ENCODE measurements around the gene LUC7L3.

The LUC7L3 gene

GRCh38 chr17:50687200-50688066, 32.0 kb upstream of the LUC7L3 start:
- DNase-seq (ENCODE audit: insufficient read length, low spot score) (no peak), FAIRE-seq (no peak)
- no peak for TF ChIP-seq CTCF (IDR thresholded peaks at IDR 0.05; ENCODE audit: insufficient read depth, missing control alignments)

- FAIRE-seq (no peak), DNase-seq (ENCODE audit: insufficient read length, low spot score) (no peak)
- TF ChIP-seq CTCF (IDR thresholded peaks at IDR 0.05; ENCODE audit: insufficient read depth, missing control alignments): no peak
These were observed 31.2 kb upstream of the LUC7L3 start for GRCh38 chr17:50688245-50688644.

GRCh38 chr17:50689251-50689650, 30.2 kb upstream of the LUC7L3 start:
- no peak for FAIRE-seq
- TF ChIP-seq CTCF (IDR thresholded peaks at IDR 0.05; ENCODE audit: insufficient read depth, missing control alignments): no peak
- no peak for DNase-seq (ENCODE audit: insufficient read length, low spot score)

- no peak for TF ChIP-seq CTCF (IDR thresholded peaks at IDR 0.05; ENCODE audit: insufficient read depth, missing control alignments)
- DNase-seq (ENCODE audit: insufficient read length, low spot score) (no peak), FAIRE-seq (no peak)
These were observed 29.2 kb upstream of the LUC7L3 start for GRCh38 chr17:50689956-50690886.

- no peak for FAIRE-seq
- DNase-seq (ENCODE audit: insufficient read length, low spot score): no peak
- no peak for TF ChIP-seq CTCF (IDR thresholded peaks at IDR 0.05; ENCODE audit: insufficient read depth, missing control alignments)
These were observed 28.4 kb upstream of the LUC7L3 start for GRCh38 chr17:50690887-50691549.

- DNase-seq (ENCODE audit: insufficient read length, low spot score) (no peak), FAIRE-seq (no peak)
- no peak for TF ChIP-seq CTCF (IDR thresholded peaks at IDR 0.05; ENCODE audit: insufficient read depth, missing control alignments)
These were observed 27.6 kb upstream of the LUC7L3 start for GRCh38 chr17:50691550-50692447.
